KOPT-K1 (cell line): ENCODE results near the gene TIAM2.
"Not testable (repeated sequence)": the region's sequence is repeated elsewhere in the genome, so short reads cannot be mapped to it uniquely, and the experiment has no call there.

Experiments used
- H3K27ac ChIP-seq: fragments of 200-600 bp; sonication (generic); 2 replicates; pipeline ENCODE4 v1.5.1; 2016; ENCODE audit warnings: antibody characterized with exemption, mild to moderate bottlenecking, low read depth, low read length; ENCODE audit not compliant: poor library complexity, severe bottlenecking
- H3K36me3 ChIP-seq: fragments of 200-600 bp; sonication (generic); 2 replicates; pipeline ENCODE4 v1.5.1; 2017; ENCODE audit warnings: antibody characterized with exemption, mild to moderate bottlenecking, low read length, moderate library complexity; ENCODE audit not compliant: insufficient read depth
- H3K9me3 ChIP-seq: fragments of 200-600 bp; sonication (generic); 2 replicates; pipeline ENCODE4 v1.5.1; 2017; ENCODE audit warnings: antibody characterized with exemption, low read length, mild to moderate bottlenecking; ENCODE audit not compliant: insufficient read depth, poor library complexity, severe bottlenecking

The TIAM2 gene

DNA sequence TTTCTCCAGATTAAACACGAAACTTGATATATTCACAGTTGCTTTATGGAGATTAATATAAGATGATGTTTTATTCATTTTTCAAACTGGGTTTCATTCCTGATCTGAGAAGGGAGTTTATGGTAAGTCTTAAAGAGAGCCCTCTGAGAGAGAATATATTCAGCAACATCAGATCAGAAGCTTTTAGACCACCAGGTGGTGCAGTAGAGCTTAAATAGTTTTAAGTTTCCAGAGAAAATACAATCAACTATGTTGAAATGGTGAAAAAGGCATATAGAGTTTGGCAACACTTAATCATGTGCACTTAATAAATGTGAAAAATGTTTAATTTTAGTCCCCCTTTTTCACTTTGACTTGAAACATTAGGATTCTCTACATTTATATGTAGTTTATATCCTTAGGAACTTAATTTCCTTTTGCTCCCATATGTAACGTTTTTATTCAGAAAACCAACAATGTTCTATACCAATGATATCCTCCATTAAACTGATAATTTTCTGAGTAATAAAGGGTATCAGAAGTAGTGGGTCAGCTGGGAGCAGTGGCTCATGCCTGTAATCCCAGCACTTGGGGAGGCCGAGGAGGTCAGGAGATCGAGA, 182.3 kb downstream of the TIAM2 start:
- H3K36me3 ChIP-seq = no peaks in the 10 kb centered on the region
- no peak overlapping the region for H3K27ac ChIP-seq
- H3K9me3 ChIP-seq = no peaks in the 10 kb centered on the region

- H3K9me3 ChIP-seq = no peaks in the 10 kb centered on the region
- no peaks in the 10 kb centered on the region for H3K36me3 ChIP-seq
- no peak overlapping the region for H3K27ac ChIP-seq
Measured at GRCh38 chr6:155181498-155181897, 186.4 kb downstream of the TIAM2 start.

- Histone ChIP-seq H3K27ac (no peak overlapping the region), H3K36me3 (no peaks in the 10 kb centered on the region), H3K9me3 (no peaks in the 10 kb centered on the region)
Measured at GRCh38 chr6:155182103-155182502, 187.0 kb downstream of the TIAM2 start.

DNA sequence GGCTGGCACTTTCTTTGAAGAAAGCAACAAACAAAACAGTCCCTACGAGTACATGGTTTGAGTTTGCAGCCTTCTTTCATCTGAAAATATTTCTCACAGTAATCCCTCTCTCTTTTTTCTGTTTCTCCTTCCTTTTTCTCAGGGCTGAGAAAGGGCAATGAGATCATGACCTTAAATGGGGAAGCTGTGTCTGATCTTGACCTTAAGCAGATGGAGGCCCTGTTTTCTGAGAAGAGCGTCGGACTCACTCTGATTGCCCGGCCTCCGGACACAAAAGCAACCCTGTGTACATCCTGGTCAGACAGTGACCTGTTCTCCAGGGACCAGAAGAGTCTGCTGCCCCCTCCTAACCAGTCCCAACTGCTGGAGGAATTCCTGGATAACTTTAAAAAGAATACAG, 188.0 kb downstream of the TIAM2 start:
- Histone ChIP-seq H3K9me3 (no peaks in the 10 kb centered on the region), H3K36me3 (no peaks in the 10 kb centered on the region), H3K27ac (no peak overlapping the region)

- H3K36me3 ChIP-seq, H3K9me3 ChIP-seq, H3K27ac ChIP-seq: not testable (repeated sequence)
Measured at GRCh38 chr6:155185041-155185440, 189.9 kb downstream of the TIAM2 start.

GRCh38 chr6:155185544-155185943, 190.4 kb downstream of the TIAM2 start:
- no peaks in the 10 kb centered on the region for H3K9me3 ChIP-seq
- no peaks in the 10 kb centered on the region for H3K36me3 ChIP-seq
- H3K27ac ChIP-seq = no peak overlapping the region

GRCh38 chr6:155186052-155186658, 191.0 kb downstream of the TIAM2 start:
- no peaks in the 10 kb centered on the region for H3K36me3 ChIP-seq
- no peaks in the 10 kb centered on the region for H3K9me3 ChIP-seq
- no peak overlapping the region for H3K27ac ChIP-seq

DNA sequence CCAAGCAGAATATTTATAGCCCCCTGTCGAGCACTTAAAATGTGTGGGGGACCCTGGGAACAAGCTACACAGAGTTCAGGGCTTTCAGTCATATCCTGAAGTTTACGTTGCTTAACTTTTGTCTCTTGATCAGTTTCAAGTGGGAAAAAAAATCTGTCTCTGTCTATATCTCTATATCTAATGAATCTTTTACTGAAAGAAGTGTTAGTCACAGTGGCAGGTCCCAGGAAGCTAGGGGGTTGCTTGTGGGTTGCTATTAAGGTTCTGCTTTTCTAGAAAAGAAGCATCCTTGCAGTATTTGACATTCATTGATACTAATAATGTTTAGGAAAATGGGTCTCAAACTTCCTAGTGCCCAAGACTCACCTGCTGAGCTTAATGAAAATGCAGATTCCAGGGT, 192.0 kb downstream of the TIAM2 start:
- Histone ChIP-seq H3K9me3 (no peaks in the 10 kb centered on the region), H3K27ac (no peak overlapping the region), H3K36me3 (no peaks in the 10 kb centered on the region)

GRCh38 chr6:155187994-155188706, 193.0 kb downstream of the TIAM2 start:
- H3K27ac ChIP-seq = no peak overlapping the region

DNA sequence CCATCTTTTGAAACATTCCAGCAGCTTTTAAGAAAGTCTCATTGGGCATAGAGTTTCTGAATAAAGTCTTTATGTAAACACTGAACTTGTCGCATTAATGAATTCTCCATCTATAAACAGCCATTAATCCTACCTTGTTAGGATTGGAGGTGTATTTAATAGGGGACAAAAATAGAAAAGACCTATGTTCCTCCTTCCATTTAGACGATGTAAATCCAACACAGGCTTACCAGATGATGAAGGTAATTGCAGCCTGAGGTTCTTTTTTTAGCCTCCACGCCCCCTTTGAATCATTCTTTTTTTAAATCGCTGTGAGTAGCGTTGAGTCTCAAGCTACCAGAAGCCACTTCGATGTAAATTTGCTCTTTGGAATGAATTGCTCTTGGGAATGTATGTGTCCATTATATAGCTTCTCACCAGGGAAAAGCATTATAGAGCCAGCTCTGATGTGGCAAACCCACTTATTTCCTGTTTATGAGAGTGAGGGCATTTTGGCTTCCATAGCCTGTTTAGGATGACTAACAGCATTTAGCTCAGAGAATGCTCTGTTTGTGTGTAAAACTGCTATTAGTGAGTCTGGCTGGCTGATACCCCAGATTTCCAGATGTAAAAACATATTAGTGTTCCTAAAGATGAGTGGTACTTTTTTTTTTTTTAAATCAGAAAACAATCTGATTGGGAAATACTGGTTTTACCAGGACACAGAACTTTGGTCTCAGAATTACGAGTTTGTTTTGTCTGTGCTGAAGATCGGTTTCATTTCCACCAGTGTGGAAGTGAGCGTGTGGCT, 193.8 kb downstream of the TIAM2 start:
- Histone ChIP-seq H3K9me3 (no peaks in the 10 kb centered on the region), H3K36me3 (no peaks in the 10 kb centered on the region), H3K27ac (no peak overlapping the region)

More at GRCh38 chr6:155187994-155188706, 193.0 kb downstream of the TIAM2 start:
- H3K36me3 ChIP-seq = no peaks in the 10 kb centered on the region
- H3K9me3 ChIP-seq = no peaks in the 10 kb centered on the region

- Histone ChIP-seq H3K9me3 (no peaks in the 10 kb centered on the region), H3K27ac (no peak overlapping the region), H3K36me3 (no peaks in the 10 kb centered on the region)
Measured at GRCh38 chr6:155190677-155191076, 195.6 kb downstream of the TIAM2 start.

DNA sequence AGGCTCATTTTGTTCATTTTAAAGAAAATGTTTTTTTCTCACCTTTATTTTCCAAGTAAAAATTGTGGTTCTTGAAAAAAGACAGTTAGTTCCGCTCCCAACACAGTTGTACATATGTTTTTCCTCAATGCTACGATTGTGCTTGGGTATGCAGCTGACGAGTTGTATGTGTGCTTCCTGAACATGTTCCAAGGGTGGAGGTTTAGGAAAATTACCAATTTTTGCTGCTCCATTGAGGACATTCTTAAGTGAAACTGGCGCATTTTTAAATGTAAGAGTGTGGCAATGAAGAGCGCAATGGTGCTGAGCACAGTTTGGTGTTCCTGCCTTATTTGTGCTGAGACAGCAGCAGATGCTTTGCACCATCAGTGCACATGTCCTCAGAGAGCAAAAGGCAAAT, 198.4 kb downstream of the TIAM2 start:
- Histone ChIP-seq H3K27ac (no peak overlapping the region), H3K9me3 (no peaks in the 10 kb centered on the region), H3K36me3 (no peaks in the 10 kb centered on the region)

GRCh38 chr6:155194399-155194798, 199.3 kb downstream of the TIAM2 start:
- H3K9me3 ChIP-seq = no peaks in the 10 kb centered on the region

DNA sequence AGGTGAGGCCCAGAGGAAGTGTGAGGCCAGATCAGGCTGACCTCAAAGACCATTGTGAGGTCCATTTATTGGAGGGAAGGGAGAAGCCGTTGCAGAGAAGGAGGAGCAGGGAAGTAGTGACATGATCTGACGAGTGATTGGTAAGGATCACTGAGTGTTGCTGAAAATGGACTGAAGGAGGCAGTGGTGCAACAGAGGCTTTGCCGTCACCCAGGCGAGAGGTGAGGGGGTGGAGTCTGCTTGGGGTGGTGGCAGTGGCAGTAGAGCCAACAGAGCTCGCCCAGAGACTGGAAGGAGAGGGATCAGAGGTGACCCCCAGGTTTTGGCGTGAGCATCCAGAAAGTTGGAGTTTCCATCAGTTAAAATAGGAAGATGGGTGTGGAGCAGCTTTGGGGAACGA, 200.8 kb downstream of the TIAM2 start:
- Histone ChIP-seq H3K9me3 (no peaks in the 10 kb centered on the region), H3K27ac (no peak overlapping the region), H3K36me3 (no peaks in the 10 kb centered on the region)

More at GRCh38 chr6:155194399-155194798, 199.3 kb downstream of the TIAM2 start:
- H3K36me3 ChIP-seq = no peaks in the 10 kb centered on the region
- no peak overlapping the region for H3K27ac ChIP-seq

GRCh38 chr6:155196911-155197310, 201.8 kb downstream of the TIAM2 start:
- no peaks in the 10 kb centered on the region for H3K36me3 ChIP-seq
- no peak overlapping the region for H3K27ac ChIP-seq
- H3K9me3 ChIP-seq = no peaks in the 10 kb centered on the region
